GM19467 (cell line): ENCODE data around the gene LCP2.

Source experiments
- ATAC-seq: cut with Tn5 transposase; IDR thresholded peaks from one replicate; pipeline ENCODE4 v1.9.1; 2021; ENCODE audit warnings: mild to moderate bottlenecking, moderate library complexity; ENCODE audit not compliant: unreplicated experiment

LCP2 gene

GRCh38 chr5:170276140-170276539 is 21.4 kb downstream of the LCP2 start:
- no peak for ATAC-seq

DNA sequence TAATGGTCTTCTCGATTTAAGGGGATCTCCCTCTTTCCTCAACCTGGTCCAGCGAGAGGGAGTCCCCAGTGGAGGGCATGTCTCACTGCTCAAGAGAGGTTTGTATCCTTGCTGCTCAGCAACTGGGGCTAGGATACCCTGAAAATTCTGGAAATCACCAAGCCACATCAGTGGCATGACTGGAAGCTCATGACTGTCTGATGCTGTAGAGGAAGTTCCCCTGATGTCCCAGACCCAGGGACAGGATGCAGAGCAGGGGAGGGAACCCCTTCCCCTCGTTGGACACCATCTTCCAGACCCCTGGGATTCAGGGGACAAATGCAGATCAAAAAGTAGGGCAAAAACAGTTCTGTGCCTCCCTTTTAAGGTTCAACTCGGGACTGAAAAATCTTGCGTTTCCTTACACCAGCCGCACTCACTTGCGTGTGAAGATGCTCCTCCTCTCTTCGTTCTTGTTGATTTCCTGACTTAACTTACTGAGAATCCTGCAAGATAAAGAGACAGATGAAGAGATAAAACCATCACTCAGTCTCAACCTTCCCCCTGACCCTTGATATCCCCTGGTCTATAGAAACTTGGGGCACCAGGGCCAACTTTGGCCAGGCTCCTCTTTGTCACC is 22.1 kb downstream of the LCP2 start:
- no peak for ATAC-seq

DNA sequence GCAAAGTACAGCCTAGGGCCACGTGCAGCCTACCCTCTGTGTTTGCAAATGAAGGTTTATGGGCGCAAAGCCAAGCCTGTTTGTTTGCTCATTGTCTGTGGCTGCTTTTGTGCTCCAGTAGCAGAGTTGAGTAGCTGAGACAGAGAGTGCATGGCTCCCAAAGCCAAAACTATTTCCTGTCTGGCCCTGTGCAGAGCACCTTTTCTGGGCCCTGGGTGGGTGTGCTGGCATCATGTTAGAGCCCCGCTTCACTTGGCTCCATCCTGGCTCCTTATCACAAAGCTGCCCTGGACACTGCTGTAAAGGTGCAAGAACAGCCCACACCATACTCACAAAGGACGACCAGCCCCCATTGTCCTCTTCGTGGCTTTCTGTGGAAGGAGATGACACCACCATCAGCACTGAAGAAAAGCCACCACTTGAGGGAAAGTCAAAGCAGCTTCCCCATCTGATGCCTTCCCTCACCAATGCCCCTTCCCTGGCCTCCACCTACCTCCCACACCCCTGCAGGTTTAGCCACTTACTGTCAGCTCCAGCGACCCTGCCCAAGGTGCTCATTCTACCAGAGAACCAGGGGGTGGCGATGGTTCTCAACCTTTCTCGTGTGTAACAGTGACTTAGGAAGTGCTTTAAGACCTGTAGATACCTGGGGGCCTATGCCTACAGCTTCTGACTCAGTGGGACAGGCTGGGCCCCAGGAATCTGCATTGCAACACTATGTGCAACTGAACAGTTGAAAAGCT is 23.4 kb downstream of the LCP2 start:
- no peak for ATAC-seq

DNA sequence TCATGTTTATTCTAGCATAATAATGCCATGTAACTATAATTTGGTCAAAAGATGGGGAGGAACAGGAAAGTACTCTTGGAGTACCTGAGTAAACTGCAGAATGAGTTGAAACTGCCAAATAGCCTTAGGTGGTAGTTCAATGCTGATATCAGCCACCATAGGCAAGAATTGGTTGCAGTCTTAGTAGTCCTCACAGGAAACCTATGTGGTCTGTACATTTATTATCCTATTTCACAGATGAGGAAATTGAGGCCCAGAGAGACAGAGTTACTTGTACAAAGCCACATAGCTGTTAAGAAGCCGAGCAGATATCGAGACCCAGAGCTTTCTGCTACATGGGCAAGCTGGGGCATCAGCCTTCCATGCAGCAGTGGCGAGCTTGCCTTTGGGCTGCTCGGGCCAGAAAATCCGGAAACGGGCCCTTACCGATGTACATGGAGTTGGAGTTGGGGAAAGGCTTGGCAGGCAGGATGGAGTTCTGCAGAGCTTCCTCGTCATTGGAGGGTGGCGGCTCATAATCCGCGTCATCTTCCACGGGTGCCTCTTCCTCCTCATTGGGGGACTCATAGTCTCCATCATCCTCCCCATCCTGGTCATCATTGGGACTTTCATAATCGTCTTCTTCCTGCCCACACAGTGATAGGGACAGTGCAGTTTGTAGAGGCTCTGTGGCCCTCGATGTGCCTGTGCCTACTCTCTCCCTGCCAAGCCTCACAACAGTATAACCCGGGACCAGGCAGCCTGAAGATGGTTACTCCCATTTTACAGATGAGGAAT is 27.1 kb downstream of the LCP2 start:
- ATAC-seq: no peak

DNA sequence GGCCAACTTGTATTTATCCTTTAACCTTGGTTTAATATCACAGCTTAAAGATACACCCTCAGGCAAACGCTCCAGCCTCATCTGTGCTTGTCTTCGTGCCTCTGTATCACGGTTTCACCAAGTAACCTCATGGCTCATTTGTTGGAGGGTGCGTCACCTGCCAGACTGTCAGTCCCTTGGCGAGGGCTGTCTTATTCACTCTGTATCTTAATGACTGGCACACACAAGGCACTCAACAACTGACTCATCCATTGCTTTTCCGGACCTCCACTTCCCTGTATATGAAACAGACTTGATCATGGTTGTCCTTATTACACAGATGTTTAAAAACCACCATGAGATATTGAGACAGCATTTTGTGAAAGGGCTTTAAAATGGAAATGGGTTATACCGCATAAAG is 28.0 kb downstream of the LCP2 start:
- ATAC-seq: no peak

DNA sequence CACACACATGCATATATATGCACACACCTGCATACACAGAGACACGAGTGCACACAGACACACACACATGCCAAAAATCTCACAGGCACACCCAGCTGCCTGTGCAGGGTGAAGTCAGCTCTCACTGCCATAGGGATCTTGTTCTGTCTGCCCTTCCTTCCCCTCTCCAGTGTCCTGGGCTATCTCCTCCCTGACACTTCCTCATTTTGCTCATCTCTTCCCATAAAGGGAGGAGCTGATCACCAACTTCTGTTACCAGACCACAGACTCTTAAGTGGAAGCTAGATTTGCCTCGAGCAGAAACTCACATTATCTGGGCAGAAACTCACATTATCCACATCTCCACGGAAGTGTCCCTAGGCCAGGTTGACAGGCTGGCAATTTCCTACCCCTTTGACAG is 28.7 kb downstream of the LCP2 start:
- no peak for ATAC-seq

GRCh38 chr5:170268153-170268689 is 29.4 kb downstream of the LCP2 start:
- ATAC-seq: no peak

- peak; percentile 88 for ATAC-seq
Measured at GRCh38 chr5:170267431-170268152, 30.0 kb downstream of the LCP2 start.

DNA sequence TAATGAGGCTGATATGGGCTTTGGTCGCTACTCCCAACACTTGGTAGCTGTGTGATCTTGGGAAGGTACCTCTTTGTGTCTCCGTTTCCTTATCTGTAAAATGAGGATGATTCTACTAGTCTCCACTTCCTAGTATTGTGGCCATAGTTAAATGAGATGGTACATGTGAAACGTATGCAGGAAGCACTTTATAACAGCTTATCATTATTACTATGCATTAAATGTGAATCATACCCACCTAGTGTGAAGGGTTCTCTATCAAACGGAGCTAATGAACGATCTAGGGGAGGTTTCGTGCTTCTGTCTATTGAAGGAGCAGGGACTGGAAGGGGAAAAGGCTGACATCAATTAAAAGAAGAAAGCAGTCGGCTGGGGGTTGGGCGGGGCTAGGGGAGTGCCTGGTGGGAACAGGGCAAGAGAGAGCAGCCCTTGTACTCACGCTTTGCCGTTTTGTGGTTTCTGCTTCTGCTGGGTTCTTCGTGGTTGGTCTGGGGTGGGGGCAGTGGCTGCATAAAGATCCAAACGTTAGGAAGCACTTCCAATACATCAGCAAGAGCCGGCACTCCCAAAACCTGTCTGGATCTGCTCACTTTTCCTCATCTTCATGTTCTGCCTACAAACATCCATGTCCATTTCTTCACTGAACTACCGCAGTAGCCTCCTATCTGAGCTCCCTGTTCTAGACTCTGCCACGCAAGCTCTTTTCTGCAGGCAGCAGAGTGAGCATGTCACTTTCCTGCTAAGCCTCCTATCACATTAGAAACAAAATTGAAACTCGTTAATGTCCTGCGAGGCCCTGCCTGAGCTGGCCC is 30.8 kb downstream of the LCP2 start:
- no peak for ATAC-seq

DNA sequence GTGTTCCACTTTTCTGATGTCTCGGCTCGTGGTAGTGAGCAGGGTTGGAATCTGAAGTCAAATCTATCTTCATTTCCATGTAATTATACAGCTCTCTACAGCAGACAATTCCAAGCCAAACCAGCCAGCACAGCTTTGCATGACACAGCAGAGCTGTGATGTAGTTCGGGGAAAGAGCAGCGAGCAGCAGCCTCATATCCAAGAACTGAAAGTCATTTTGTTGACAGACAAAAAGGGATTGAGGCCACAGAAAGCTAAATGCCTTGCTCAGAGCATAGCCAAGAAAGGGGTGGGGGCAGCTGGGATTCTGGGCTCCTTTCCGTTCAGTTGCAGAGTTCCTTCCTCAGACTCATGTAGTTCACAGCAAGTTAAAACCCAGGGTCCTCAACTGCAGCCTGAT is 32.1 kb downstream of the LCP2 start:
- no peak for ATAC-seq

- ATAC-seq: no peak
Measured at GRCh38 chr5:170263906-170264305, 33.7 kb downstream of the LCP2 start.

- no peak for ATAC-seq
Measured at GRCh38 chr5:170262061-170263045, 35.2 kb downstream of the LCP2 start.

GRCh38 chr5:170261528-170262043 is 36.0 kb downstream of the LCP2 start:
- no peak for ATAC-seq

DNA sequence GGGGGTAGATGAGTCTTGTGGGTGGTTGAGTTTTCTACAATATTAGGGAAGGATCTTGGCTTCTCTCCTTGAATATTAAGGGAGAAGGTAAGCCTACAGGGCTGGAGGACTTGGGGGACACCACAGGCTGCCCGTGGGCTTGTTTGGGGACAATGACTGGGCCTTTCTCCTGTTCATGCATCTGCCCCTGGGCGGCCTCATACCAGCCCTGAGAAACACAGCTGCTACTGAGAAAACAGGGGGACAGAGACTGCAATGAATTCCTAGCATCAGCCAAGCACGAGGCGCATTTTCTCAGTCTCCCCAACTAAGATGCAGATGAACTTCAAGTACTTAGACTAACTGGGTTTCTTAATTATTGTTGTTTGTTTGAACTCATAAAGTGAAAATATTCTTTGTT is 40.2 kb downstream of the LCP2 start:
- ATAC-seq: no peak

GRCh38 chr5:170256571-170256970 is 41.0 kb downstream of the LCP2 start:
- ATAC-seq: no peak

DNA sequence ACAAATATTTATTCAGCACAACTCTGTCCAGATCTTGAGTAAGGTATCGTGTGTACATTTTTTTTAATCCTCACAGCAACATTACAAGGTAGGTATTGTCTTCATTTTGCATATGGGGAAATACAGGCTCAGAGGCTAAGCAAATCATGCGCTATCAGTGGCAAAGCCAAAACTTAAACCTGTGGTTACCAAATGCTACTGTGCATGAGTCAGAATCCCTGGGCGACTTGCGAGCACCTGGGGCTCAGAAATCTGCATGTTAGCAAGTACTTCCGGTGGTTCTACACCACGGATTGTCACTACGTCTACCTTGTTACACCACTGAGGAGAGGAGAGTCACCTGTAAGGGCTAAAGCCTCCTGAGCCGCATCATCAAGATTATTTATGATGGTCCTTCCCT is 43.5 kb downstream of the LCP2 start:
- ATAC-seq: peak; percentile 89

GRCh38 chr5:170252720-170253350 is 44.7 kb downstream of the LCP2 start:
- ATAC-seq: no peak

DNA sequence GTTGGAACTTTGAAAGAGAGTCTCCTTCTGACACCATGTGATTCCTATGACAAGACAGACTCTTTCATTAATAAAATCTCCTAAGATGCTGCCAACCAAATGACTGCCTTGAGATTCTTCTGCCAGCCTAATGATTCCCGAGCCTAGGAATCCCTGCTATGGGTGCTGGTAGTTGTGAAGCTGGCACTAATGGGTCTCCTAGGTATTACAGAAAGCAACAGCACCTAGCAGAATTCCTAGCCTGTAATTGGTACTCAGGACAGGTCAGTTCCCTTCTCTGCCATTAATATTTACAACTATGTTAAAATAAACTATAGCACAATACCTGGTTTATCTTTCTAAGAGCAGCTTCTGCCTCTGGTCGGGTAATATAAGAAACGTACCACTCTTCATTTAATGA is 45.5 kb downstream of the LCP2 start:
- ATAC-seq: no peak
